Astrocyte (in vitro differentiated cells and primary cell): ENCODE measurements around the gene DMTF1. TPM values are rescaled to one million over a fixed set of nuclear protein-coding genes. Genes with fewer than 3 reads are reported as not detected.
A peak's percentile ranks its signal among the peaks of the same experiment; 100 is the strongest.

ENCODE experiments used
- DNase-seq: peaks from one replicate; pipeline ENCODE4 v3.0.0-alpha.2; 2010; ENCODE audit warnings: low read depth
- FAIRE-seq: peaks from 2 replicates; lab custom pipeline; 2011; peaks lifted over from hg19 to GRCh38; lab: Jason Lieb, UNC
- H2AFZ ChIP-seq: 2 replicates; pipeline ENCODE4 v1.6.0; 2012; ENCODE audit warnings: low read depth, low read length, inconsistent platforms
- H3K27ac ChIP-seq: 2 replicates; pipeline ENCODE4 v1.5.1; 2011; ENCODE audit warnings: low read depth, low read length, inconsistent platforms
- H3K27me3 ChIP-seq: 2 replicates; pipeline ENCODE4 v1.6.0; 2011; ENCODE audit warnings: low read length, inconsistent platforms; ENCODE audit not compliant: insufficient read depth
- H3K36me3 ChIP-seq: 2 replicates; pipeline ENCODE4 v1.5.1; 2011; ENCODE audit warnings: low read length, inconsistent platforms; ENCODE audit not compliant: insufficient read depth
- H3K4me1 ChIP-seq: 2 replicates; pipeline ENCODE4 v1.5.1; 2011; ENCODE audit warnings: low read length, inconsistent platforms; ENCODE audit not compliant: insufficient read depth
- H3K4me2 ChIP-seq: 2 replicates; pipeline ENCODE4 v1.6.0; 2012; ENCODE audit warnings: low read length, inconsistent platforms
- H3K4me3 ChIP-seq: 2 replicates; pipeline ENCODE4 v1.5.1; 2011; ENCODE audit warnings: low read depth, mild to moderate bottlenecking, low read length, inconsistent platforms; ENCODE audit not compliant: insufficient read depth
- H3K79me2 ChIP-seq: 2 replicates; pipeline ENCODE4 v1.6.0; 2012; ENCODE audit warnings: mild to moderate bottlenecking, low read length, inconsistent platforms; ENCODE audit not compliant: insufficient read depth
- H3K9ac ChIP-seq: 2 replicates; pipeline ENCODE4 v1.6.0; 2012; ENCODE audit warnings: mild to moderate bottlenecking, low read length, inconsistent platforms
- H3K9me3 ChIP-seq: 2 replicates; pipeline ENCODE4 v1.5.1; 2012; ENCODE audit warnings: low read depth, mild to moderate bottlenecking, low read length, inconsistent platforms; ENCODE audit not compliant: insufficient read depth
- H4K20me1 ChIP-seq: 2 replicates; pipeline ENCODE4 v1.6.0; 2012; ENCODE audit warnings: low read length, inconsistent platforms; ENCODE audit not compliant: insufficient read depth
- H3K27ac Mint-ChIP-seq: one replicate; pipeline ENCODE4 v1.8.0; 2021; ENCODE audit warnings: mild to moderate bottlenecking, mixed read lengths; ENCODE audit not compliant: unreplicated experiment
- H3K27me3 Mint-ChIP-seq: one replicate; pipeline ENCODE4 v1.8.0; 2021; ENCODE audit warnings: low read depth, mixed read lengths; ENCODE audit not compliant: unreplicated experiment
- H3K36me3 Mint-ChIP-seq: one replicate; pipeline ENCODE4 v1.8.0; 2021; ENCODE audit warnings: low read depth, mixed read lengths; ENCODE audit not compliant: unreplicated experiment
- H3K4me1 Mint-ChIP-seq: one replicate; pipeline ENCODE4 v1.8.0; 2021; ENCODE audit warnings: low read depth, mixed read lengths; ENCODE audit not compliant: unreplicated experiment
- H3K4me3 Mint-ChIP-seq: one replicate; pipeline ENCODE4 v1.8.0; 2021; ENCODE audit warnings: mild to moderate bottlenecking, moderate library complexity, mixed read lengths; ENCODE audit not compliant: unreplicated experiment
- H3K9me3 Mint-ChIP-seq: one replicate; pipeline ENCODE4 v1.8.0; 2021; ENCODE audit warnings: mild to moderate bottlenecking, mixed read lengths; ENCODE audit not compliant: unreplicated experiment
- CTCF ChIP-seq: IDR thresholded peaks from 2 replicates; pipeline ENCODE4 v1.5.1; 2011; ENCODE audit warnings: low read depth, mild to moderate bottlenecking, inconsistent platforms, low read length, moderate library complexity; ENCODE audit not compliant: insufficient read depth
- EZH2 ChIP-seq: IDR thresholded peaks from 2 replicates; pipeline ENCODE4 v1.6.1; 2012; ENCODE audit warnings: mild to moderate bottlenecking, low read length, inconsistent platforms; ENCODE audit not compliant: insufficient read depth
- total RNA-seq: library from RNA; stranded (reverse); gene quantifications from 2 replicates; pipeline ENCODE4 v1.2.1, GENCODE V29; 2021

Gene DMTF1
- total RNA-seq, 1 donor from 2014 or later = 89.2 TPM

GRCh38 chr7:87123105-87123504 is 29.1 kb upstream of the DMTF1 start:
- H3K4me3 Mint-ChIP-seq = no peak overlapping the region
- H3K27ac Mint-ChIP-seq = no peak overlapping the region
- no peaks in the 10 kb centered on the region for H3K79me2 ChIP-seq
- no peak overlapping the region for H2AFZ ChIP-seq
- no peak overlapping the region for H3K4me3 ChIP-seq
- no peaks in the 10 kb centered on the region for H3K36me3 ChIP-seq
- H3K27me3 ChIP-seq = no peaks in the 10 kb centered on the region
- H4K20me1 ChIP-seq = no peaks in the 10 kb centered on the region
- no peaks in the 10 kb centered on the region for H3K36me3 Mint-ChIP-seq
- no peaks in the 10 kb centered on the region for H3K9me3 ChIP-seq
- no peak for FAIRE-seq
- no peak overlapping the region for H3K27ac ChIP-seq
- H3K9ac ChIP-seq = no peak overlapping the region
- no peak overlapping the region for H3K4me2 ChIP-seq
- no peaks in the 10 kb centered on the region for H3K27me3 Mint-ChIP-seq
- no peak for TF ChIP-seq CTCF
- TF ChIP-seq EZH2 = no peak
- no peak for DNase-seq
- peaks cover 2% of the 10 kb centered on the region for H3K9me3 Mint-ChIP-seq
- no peaks in the 10 kb centered on the region for H3K4me1 Mint-ChIP-seq
- no peaks in the 10 kb centered on the region for H3K4me1 ChIP-seq

- Mint-ChIP-seq H3K4me1 (peaks cover 11% of the 10 kb centered on the region), H3K9me3 (no peaks in the 10 kb centered on the region), H3K36me3 (no peaks in the 10 kb centered on the region), H3K4me3 (no peak overlapping the region), H3K27me3 (no peaks in the 10 kb centered on the region), H3K27ac (peak overlapping the region; percentile 29)
- H3K4me1 ChIP-seq = no peaks in the 10 kb centered on the region
- H3K9ac ChIP-seq = no peak overlapping the region
- H3K9me3 ChIP-seq = no peaks in the 10 kb centered on the region
- H4K20me1 ChIP-seq = no peaks in the 10 kb centered on the region
- no peak for TF ChIP-seq CTCF
- no peak for TF ChIP-seq EZH2
- no peaks in the 10 kb centered on the region for H3K79me2 ChIP-seq
- no peak for FAIRE-seq
- H3K27me3 ChIP-seq = no peaks in the 10 kb centered on the region
- H3K4me3 ChIP-seq = no peak overlapping the region
- H3K36me3 ChIP-seq = no peaks in the 10 kb centered on the region
- DNase-seq = no peak
- no peak overlapping the region for H3K27ac ChIP-seq
- H3K4me2 ChIP-seq = no peak overlapping the region
- no peak overlapping the region for H2AFZ ChIP-seq
Observed at GRCh38 chr7:87127019-87127418, 25.2 kb upstream of the DMTF1 start.

DNA sequence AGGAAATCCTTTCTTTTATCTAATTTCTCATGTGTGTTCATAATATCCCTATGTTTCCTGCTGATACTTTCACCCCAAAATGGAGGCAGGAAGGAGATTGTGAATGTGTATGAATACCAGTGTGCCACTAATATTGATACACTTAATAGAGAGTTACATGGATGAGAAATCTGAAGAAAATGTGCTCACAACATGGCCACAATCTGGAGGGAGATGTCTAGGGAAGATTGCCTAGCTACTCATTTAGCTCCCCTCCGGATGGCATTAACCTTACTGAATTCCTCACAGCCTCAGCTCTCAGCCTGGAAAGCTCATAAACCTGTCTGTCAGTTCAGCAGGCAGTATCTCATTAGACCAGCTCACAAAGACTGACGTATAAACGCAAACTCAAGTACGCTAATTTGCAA is 23.4 kb upstream of the DMTF1 start:
- no peaks in the 10 kb centered on the region for H4K20me1 ChIP-seq
- peaks cover 11% of the 10 kb centered on the region for H3K4me1 Mint-ChIP-seq
- H3K4me3 ChIP-seq = no peak overlapping the region
- H2AFZ ChIP-seq = no peak overlapping the region
- no peak for DNase-seq
- no peaks in the 10 kb centered on the region for H3K36me3 ChIP-seq
- no peak overlapping the region for H3K4me3 Mint-ChIP-seq
- H3K27ac ChIP-seq = no peak overlapping the region
- H3K9me3 Mint-ChIP-seq = no peaks in the 10 kb centered on the region
- FAIRE-seq = no peak
- no peak overlapping the region for H3K9ac ChIP-seq
- H3K4me1 ChIP-seq = no peaks in the 10 kb centered on the region
- no peaks in the 10 kb centered on the region for H3K27me3 ChIP-seq
- no peaks in the 10 kb centered on the region for H3K9me3 ChIP-seq
- TF ChIP-seq CTCF (no peak), EZH2 (no peak)
- H3K36me3 Mint-ChIP-seq = no peaks in the 10 kb centered on the region
- no peak overlapping the region for H3K27ac Mint-ChIP-seq
- no peaks in the 10 kb centered on the region for H3K79me2 ChIP-seq
- H3K4me2 ChIP-seq = no peak overlapping the region
- H3K27me3 Mint-ChIP-seq = no peaks in the 10 kb centered on the region
